GM06990 (cell line): Measurements from ENCODE around the gene MN1.

ENCODE experiments used
- DNase-seq: peaks from one replicate; pipeline ENCODE4 v3.0.0-alpha.2; 2011; ENCODE audit not compliant: insufficient read length; ENCODE audit errors: extremely low read depth
- H3K27me3 ChIP-seq: replicated peaks from 2 replicates; pipeline ENCODE4 v1.6.0; 2011; ENCODE audit warnings: low read length; ENCODE audit not compliant: control insufficient read depth, insufficient read depth
- H3K36me3 ChIP-seq: 2 replicates; pipeline ENCODE4 v1.5.1; 2011; ENCODE audit warnings: low read length; ENCODE audit not compliant: control insufficient read depth, insufficient read depth
- H3K4me3 ChIP-seq: replicated peaks from 2 replicates; pipeline ENCODE4 v1.5.1; 2011; ENCODE audit warnings: low read depth, mild to moderate bottlenecking, control low read depth, low read length
- TF ChIP-seq, protein P1 (sequence below): IDR thresholded peaks from 2 replicates; pipeline ENCODE4 v1.5.1; 2011; ENCODE audit warnings: low read length, control low read depth, mild to moderate bottlenecking, inconsistent platforms; ENCODE audit not compliant: insufficient read depth, poor library complexity, severe bottlenecking

The MN1 gene

DNA sequence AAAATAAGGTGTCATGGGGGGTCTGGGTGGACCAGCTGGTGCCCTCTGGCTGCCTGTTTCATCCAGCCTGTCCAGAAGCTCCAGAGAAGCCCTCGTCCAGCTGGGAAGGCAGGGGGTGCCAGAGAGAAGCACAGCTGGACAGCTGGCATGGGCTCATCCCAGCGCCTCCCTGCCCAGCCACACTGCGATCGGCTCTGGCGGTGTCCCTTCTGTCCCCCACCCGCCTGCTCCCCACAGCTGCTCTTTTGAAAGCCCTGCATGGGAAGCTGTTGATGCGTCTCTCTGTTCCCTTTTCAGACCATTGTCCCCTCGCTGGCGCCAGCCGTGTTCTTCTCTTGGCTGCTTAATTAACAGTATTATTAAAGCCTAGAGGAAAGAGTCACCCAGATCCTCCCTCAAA, 86.5 kb downstream of the MN1 start:
- no peaks in the 10 kb centered on the region for H3K36me3 ChIP-seq
- no peak overlapping the region for H3K4me3 ChIP-seq
- no peaks in the 10 kb centered on the region; the same call in 1 of the 2 replicates for H3K27me3 ChIP-seq
- DNase-seq = no peak
- TF ChIP-seq, protein P1, sequence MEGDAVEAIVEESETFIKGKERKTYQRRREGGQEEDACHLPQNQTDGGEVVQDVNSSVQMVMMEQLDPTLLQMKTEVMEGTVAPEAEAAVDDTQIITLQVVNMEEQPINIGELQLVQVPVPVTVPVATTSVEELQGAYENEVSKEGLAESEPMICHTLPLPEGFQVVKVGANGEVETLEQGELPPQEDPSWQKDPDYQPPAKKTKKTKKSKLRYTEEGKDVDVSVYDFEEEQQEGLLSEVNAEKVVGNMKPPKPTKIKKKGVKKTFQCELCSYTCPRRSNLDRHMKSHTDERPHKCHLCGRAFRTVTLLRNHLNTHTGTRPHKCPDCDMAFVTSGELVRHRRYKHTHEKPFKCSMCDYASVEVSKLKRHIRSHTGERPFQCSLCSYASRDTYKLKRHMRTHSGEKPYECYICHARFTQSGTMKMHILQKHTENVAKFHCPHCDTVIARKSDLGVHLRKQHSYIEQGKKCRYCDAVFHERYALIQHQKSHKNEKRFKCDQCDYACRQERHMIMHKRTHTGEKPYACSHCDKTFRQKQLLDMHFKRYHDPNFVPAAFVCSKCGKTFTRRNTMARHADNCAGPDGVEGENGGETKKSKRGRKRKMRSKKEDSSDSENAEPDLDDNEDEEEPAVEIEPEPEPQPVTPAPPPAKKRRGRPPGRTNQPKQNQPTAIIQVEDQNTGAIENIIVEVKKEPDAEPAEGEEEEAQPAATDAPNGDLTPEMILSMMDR = no peak

DNA sequence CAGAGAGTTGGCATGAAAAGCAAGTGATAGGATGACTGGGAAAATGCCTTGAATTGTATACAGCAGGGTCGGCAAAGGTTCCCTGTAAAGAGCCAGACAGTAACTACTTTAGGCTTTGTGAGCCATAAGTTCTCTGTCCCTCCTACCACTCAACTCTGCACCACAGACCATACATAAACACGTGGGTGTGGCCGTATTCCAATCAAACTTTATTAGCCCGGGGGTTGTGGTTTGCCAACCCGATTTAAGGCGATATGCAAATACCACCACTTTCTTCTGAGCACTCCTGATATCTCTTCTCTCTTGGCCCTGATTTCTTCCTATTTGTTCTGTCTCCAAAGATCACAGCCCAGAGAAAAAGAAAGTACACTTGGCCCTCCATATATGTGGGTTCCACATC, 87.5 kb downstream of the MN1 start:
- Histone ChIP-seq H3K4me3 (no peak overlapping the region), H3K36me3 (no peaks in the 10 kb centered on the region), H3K27me3 (no peaks in the 10 kb centered on the region; the same call in 1 of the 2 replicates)
- no peak for DNase-seq
- TF ChIP-seq, protein P1 = no peak

DNA sequence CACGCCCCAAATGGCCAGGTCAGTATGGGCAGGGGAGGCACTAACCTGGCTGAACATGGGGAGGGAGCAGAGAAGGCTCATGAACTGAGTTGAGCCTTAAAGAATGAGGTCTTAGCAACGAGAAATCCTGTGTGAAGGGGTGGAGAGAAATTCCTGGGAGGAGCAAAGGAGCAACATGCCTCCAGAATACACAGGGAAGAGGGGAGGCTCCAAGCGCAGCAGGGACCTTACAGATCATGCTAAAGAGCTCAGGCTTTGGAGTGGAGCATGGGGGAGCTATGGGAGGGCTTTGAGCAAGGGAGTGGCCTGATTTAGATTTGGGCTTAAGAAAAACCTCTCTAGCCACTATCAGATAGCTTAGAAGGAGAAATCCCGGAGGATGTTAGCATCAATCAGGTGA, 88.1 kb downstream of the MN1 start:
- H3K4me3 ChIP-seq = no peak overlapping the region
- TF ChIP-seq, protein P1 = no peak
- DNase-seq = no peak
- H3K27me3 ChIP-seq = no peaks in the 10 kb centered on the region; the same call in 1 of the 2 replicates
- no peaks in the 10 kb centered on the region for H3K36me3 ChIP-seq

DNA sequence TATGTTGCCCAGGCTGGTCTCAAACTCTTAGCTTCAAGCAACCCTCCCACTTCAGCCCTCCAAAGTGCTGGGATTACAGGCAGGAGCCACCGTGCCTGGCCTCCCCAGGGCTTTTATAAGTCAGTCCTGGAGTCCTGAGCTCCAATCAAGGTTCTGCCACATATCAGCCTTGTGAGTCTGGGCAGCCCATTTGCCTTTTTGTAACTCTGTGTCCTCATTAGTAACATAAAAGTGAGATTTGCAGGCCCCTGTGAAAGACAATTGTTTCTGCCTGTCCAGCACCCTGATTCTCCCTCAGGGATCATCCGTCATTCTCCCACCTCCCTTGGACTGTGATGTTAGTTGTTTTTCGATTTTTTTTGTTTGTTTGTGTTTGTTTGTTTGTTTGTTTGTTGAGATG, 89.8 kb downstream of the MN1 start:
- Histone ChIP-seq H3K4me3 (no peak overlapping the region), H3K36me3 (no peaks in the 10 kb centered on the region), H3K27me3 (no peaks in the 10 kb centered on the region; the same call in 1 of the 2 replicates)
- no peak for DNase-seq
- TF ChIP-seq, protein P1 = no peak

DNA sequence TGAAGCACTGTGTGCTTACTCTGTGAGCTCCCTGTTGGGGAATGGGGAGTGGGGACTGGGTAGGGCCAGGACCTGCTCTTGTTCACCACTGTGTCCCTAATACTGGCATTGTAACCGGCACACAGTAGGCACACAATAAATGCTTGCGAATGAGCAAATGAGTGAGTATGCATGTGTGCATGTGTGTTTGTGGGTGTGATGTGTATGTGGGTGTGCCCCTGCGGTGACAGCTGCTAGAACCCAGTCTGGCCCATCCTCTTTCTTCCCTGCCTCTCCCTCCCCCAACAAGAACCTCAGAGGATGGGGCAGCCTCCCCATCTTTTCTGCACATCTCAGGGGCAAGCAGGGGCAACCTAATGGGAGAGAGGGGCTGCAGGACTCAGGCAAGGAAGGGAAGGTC, 90.5 kb downstream of the MN1 start:
- no peak for DNase-seq
- Histone ChIP-seq H3K36me3 (no peaks in the 10 kb centered on the region), H3K27me3 (no peaks in the 10 kb centered on the region; the same call in 1 of the 2 replicates), H3K4me3 (no peak overlapping the region)
- TF ChIP-seq, protein P1 = no peak
